Measurements from ENCODE around the gene CAMLG.

Gene CAMLG

DNA sequence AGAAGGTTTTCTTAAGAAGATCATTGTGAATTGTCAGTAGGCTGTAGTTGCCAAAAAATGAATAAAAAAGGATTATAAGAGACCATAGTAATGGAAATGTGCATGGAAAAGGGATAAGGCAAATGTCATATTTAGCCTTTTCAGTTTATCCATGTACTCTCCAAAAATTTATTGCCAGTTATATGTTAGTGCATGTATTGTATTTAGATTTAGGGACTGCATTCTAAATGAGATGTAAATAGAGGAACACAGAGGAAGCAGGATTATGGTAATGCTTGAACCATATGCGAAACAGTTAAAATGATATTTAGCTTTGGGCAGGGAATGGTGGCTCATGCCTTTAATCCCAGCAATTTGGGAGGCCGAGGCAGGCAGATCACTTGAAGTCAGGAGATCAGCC lies 53.2 kb downstream of the CAMLG start:
- TF ChIP-seq POLR2AphosphoS5 (IDR thresholded peaks at IDR 0.05; ENCODE audit: low read depth) (no peak), GABPA (IDR thresholded peaks at IDR 0.05; ENCODE audit: low read depth) (no peak), SPI1 (IDR thresholded peaks at IDR 0.05; ENCODE audit: borderline replicate concordance, low read depth) (no peak)
- TF ChIP-seq, protein P1, sequence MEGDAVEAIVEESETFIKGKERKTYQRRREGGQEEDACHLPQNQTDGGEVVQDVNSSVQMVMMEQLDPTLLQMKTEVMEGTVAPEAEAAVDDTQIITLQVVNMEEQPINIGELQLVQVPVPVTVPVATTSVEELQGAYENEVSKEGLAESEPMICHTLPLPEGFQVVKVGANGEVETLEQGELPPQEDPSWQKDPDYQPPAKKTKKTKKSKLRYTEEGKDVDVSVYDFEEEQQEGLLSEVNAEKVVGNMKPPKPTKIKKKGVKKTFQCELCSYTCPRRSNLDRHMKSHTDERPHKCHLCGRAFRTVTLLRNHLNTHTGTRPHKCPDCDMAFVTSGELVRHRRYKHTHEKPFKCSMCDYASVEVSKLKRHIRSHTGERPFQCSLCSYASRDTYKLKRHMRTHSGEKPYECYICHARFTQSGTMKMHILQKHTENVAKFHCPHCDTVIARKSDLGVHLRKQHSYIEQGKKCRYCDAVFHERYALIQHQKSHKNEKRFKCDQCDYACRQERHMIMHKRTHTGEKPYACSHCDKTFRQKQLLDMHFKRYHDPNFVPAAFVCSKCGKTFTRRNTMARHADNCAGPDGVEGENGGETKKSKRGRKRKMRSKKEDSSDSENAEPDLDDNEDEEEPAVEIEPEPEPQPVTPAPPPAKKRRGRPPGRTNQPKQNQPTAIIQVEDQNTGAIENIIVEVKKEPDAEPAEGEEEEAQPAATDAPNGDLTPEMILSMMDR (IDR thresholded peaks at IDR 0.05; ENCODE audit: insufficient read depth, low read length) = no peak
- TF ChIP-seq, protein P2, sequence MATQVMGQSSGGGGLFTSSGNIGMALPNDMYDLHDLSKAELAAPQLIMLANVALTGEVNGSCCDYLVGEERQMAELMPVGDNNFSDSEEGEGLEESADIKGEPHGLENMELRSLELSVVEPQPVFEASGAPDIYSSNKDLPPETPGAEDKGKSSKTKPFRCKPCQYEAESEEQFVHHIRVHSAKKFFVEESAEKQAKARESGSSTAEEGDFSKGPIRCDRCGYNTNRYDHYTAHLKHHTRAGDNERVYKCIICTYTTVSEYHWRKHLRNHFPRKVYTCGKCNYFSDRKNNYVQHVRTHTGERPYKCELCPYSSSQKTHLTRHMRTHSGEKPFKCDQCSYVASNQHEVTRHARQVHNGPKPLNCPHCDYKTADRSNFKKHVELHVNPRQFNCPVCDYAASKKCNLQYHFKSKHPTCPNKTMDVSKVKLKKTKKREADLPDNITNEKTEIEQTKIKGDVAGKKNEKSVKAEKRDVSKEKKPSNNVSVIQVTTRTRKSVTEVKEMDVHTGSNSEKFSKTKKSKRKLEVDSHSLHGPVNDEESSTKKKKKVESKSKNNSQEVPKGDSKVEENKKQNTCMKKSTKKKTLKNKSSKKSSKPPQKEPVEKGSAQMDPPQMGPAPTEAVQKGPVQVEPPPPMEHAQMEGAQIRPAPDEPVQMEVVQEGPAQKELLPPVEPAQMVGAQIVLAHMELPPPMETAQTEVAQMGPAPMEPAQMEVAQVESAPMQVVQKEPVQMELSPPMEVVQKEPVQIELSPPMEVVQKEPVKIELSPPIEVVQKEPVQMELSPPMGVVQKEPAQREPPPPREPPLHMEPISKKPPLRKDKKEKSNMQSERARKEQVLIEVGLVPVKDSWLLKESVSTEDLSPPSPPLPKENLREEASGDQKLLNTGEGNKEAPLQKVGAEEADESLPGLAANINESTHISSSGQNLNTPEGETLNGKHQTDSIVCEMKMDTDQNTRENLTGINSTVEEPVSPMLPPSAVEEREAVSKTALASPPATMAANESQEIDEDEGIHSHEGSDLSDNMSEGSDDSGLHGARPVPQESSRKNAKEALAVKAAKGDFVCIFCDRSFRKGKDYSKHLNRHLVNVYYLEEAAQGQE (IDR thresholded peaks at IDR 0.05; ENCODE audit: insufficient replicate concordance, low read depth) = no peak
- Histone ChIP-seq H3K4me3 (replicated peaks; ENCODE audit: insufficient read depth, low read length) (no peak overlapping the region), H3K27ac (replicated peaks) (no peak overlapping the region), H3K27me3 (ENCODE audit: insufficient read depth, poor library complexity, severe bottlenecking) (no peaks in the 10 kb centered on the region)
- DNase-seq (ENCODE audit: low read depth in 1 of 2, low spot score in 1 of 2) = no peak

DNA sequence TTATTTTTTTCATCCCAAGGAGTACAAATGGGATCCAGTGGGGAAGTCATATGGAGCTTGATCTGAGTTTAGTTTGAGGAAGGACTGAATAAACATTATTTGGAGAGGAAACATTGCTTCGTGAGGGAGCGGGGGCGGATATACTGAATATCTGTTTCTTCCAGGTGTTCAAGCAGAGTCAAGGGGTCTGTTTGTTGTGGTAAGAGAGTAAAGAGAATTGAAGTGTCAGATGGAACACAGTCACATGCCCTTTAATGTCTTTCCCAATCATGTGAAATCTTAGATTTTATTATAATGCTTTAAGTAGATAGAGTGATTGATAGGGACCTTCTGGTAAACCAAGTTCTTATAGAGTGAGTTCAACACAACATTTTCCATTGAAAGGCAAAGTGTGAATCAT lies 53.9 kb downstream of the CAMLG start:
- no peak for DNase-seq (ENCODE audit: low read depth in 1 of 2, low spot score in 1 of 2)
- TF ChIP-seq GABPA (IDR thresholded peaks at IDR 0.05; ENCODE audit: low read depth) (no peak), POLR2AphosphoS5 (IDR thresholded peaks at IDR 0.05; ENCODE audit: low read depth) (no peak), SPI1 (IDR thresholded peaks at IDR 0.05; ENCODE audit: borderline replicate concordance, low read depth) (no peak)
- TF ChIP-seq, protein P2 (IDR thresholded peaks at IDR 0.05; ENCODE audit: insufficient replicate concordance, low read depth) = no peak
- Histone ChIP-seq H3K4me3 (replicated peaks; ENCODE audit: insufficient read depth, low read length) (no peak overlapping the region), H3K27ac (replicated peaks) (no peak overlapping the region), H3K27me3 (ENCODE audit: insufficient read depth, poor library complexity, severe bottlenecking) (no peaks in the 10 kb centered on the region)

DNA sequence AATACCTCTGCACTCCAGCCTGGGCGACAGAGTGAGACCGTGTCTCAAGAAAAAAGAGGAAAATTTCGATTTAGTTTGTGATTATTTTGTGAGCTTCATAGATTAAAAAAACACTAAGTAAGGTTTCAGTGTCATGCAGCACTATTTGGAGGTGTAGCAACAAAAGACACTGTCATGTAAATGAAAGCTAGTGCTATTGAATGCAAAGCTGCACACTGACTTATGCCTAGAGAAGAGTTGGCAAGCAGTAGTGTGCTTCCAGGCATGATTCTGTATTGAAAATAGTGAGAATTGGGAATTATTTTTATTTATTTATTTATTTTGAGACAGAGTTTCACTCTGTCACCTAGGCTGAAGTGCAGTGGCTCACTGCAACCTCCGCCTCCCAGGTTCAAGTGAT lies 54.8 kb downstream of the CAMLG start:
- H3K27ac ChIP-seq (replicated peaks) = no peak overlapping the region

More for the DNA sequence above, 54.8 kb downstream of the CAMLG start:
- TF ChIP-seq GABPA (IDR thresholded peaks at IDR 0.05; ENCODE audit: low read depth) (no peak), POLR2AphosphoS5 (IDR thresholded peaks at IDR 0.05; ENCODE audit: low read depth) (no peak), SPI1 (IDR thresholded peaks at IDR 0.05; ENCODE audit: borderline replicate concordance, low read depth) (no peak)
- TF ChIP-seq, protein P2 (IDR thresholded peaks at IDR 0.05; ENCODE audit: insufficient replicate concordance, low read depth) = no peak
- TF ChIP-seq, protein P1 (IDR thresholded peaks at IDR 0.05; ENCODE audit: insufficient read depth, low read length) = no peak
- no peak overlapping the region for H3K4me3 ChIP-seq (replicated peaks; ENCODE audit: insufficient read depth, low read length)
- no peak for DNase-seq (ENCODE audit: low read depth in 1 of 2, low spot score in 1 of 2)
- H3K27me3 ChIP-seq (ENCODE audit: insufficient read depth, poor library complexity, severe bottlenecking) = no peaks in the 10 kb centered on the region

All from HL-60 (cell line).